AG09319 (cell line): ENCODE measurements around the gene CLCN7.

ENCODE experiments used
- DNase-seq: peaks from one replicate; pipeline ENCODE4 v3.0.0-alpha.2; 2010; ENCODE audit warnings: low read depth; ENCODE audit errors: extremely low read depth
- CTCF ChIP-seq: IDR thresholded peaks from 2 replicates; pipeline ENCODE4 v1.5.1; 2011; ENCODE audit warnings: low read depth, mild to moderate bottlenecking, inconsistent platforms, low read length, moderate library complexity

Gene CLCN7

GRCh38 chr16:1452530-1452929 is 22.3 kb downstream of the CLCN7 start:
- DNase-seq = no peak
- no peak for TF ChIP-seq CTCF

GRCh38 chr16:1451702-1452392 is 23.0 kb downstream of the CLCN7 start:
- no peak for TF ChIP-seq CTCF
- no peak for DNase-seq

GRCh38 chr16:1450841-1451240 is 24.0 kb downstream of the CLCN7 start:
- DNase-seq = no peak
- no peak for TF ChIP-seq CTCF

- DNase-seq = no peak
- TF ChIP-seq CTCF = no peak
Measured at GRCh38 chr16:1450218-1450617, 24.6 kb downstream of the CLCN7 start.

- DNase-seq = no peak
- TF ChIP-seq CTCF = no peak
Measured at GRCh38 chr16:1449201-1449788, 25.5 kb downstream of the CLCN7 start.

GRCh38 chr16:1448536-1449116 is 26.2 kb downstream of the CLCN7 start:
- no peak for TF ChIP-seq CTCF
- DNase-seq = no peak

GRCh38 chr16:1447965-1448364 is 26.9 kb downstream of the CLCN7 start:
- no peak for DNase-seq
- no peak for TF ChIP-seq CTCF
